HCT116 (cell line): ENCODE data around the gene FCHO2. TPM values are rescaled to one million over a fixed set of nuclear protein-coding genes. Genes with fewer than 3 reads are reported as not detected.

Source experiments
- ATAC-seq: fragments of 200-7000 bp; cut with Tn5 transposase; 2 replicates; pipeline ENCODE4 v1.9.1; 2020; ENCODE audit warnings: mild to moderate bottlenecking, moderate library complexity
- BruUV-seq: library from RNA; stranded (reverse); fragments of 400-500 nt; replicated peaks from 2 replicates; lab custom pipeline; 2021; lab: Mats Ljungman, UMichigan
- CTCF ChIA-PET: fragments of 300-600 bp; sonication (Branson Sonifier 250); formaldehyde crosslinking; loops from one replicate; lab custom pipeline; 2021; ENCODE audit warnings: antibody characterized with exemption; lab: Charles Lee
- POLR2A ChIA-PET: fragments of 300-600, 350-600 bp; sonication (Branson Sonifier 250); formaldehyde crosslinking; loops from one replicate; lab custom pipeline; 2021; ENCODE audit warnings: antibody characterized with exemption; lab: Charles Lee
- RAD21 ChIA-PET, 2 experiments: fragments of 300-600 bp; sonication (Branson Sonifier 250); formaldehyde crosslinking; loops; one replicate each; lab custom pipeline; 2023; ENCODE audit warnings: low total read pairs in 2 of 2; ENCODE audit not compliant: uncharacterized antibody in 2 of 2, unreplicated experiment in 2 of 2, low non-redundant PET in 1 of 2; lab: Charles Lee
- DNase-seq: peaks from one replicate; pipeline ENCODE4 v3.0.0-alpha.2; 2010; ENCODE audit warnings: low read depth, low spot score
- H2AFZ ChIP-seq: fragments of 200-600 bp; shearing (Covaris generic), sonication (generic); 2 replicates; pipeline ENCODE4 v1.6.1; 2017; ENCODE audit warnings: low read depth, mixed run types, mixed read lengths, antibody characterized with exemption, low read length; ENCODE audit not compliant: poor library complexity, severe bottlenecking
- H3K27ac ChIP-seq: 2 replicates; pipeline ENCODE4 v1.5.1; 2012; ENCODE audit warnings: low read depth, low read length
- H3K27me3 ChIP-seq: fragments of 200-600 bp; sonication (generic); 2 replicates; pipeline ENCODE4 v1.6.1; 2016; ENCODE audit warnings: mixed run types, low read length, mixed read lengths; ENCODE audit not compliant: insufficient read depth
- H3K36me3 ChIP-seq, 2 experiments: fragments of 200-500 bp in 1 of 2; fragments of 200-600 bp in 1 of 2; sonication (Bioruptor generic) in 1 of 2; sonication (generic) in 1 of 2; 2 replicates each; pipeline versions ENCODE4 v1.5.1 to v1.6.1; 2014 to 2016; ENCODE audit warnings: low read length in 2 of 2, inconsistent platforms in 1 of 2, mixed read lengths in 1 of 2, mixed run types in 1 of 2; ENCODE audit not compliant: insufficient read depth in 2 of 2, control insufficient read depth in 1 of 2
- H3K4me1 ChIP-seq, 2 experiments: fragments of 200-600 bp in 1 of 2; sonication (generic) in 1 of 2; 2 replicates each; pipeline versions ENCODE4 v1.5.1 to v1.6.1; 2012 to 2017; ENCODE audit warnings: low read length in 2 of 2, inconsistent platforms in 1 of 2, mild to moderate bottlenecking in 1 of 2, mixed read lengths in 1 of 2, mixed run types in 1 of 2, moderate library complexity in 1 of 2; ENCODE audit not compliant: insufficient read depth in 2 of 2, control insufficient read depth in 1 of 2
- H3K4me2 ChIP-seq: fragments of 200-600 bp; sonication (generic); 2 replicates; pipeline ENCODE4 v1.6.1; 2017; ENCODE audit warnings: mixed run types, low read length, mixed read lengths
- H3K4me3 ChIP-seq, 2 experiments: fragments of 200-600 bp in 1 of 2; sonication (generic) in 1 of 2; replicated peaks in 1 of 2; 2 replicates each; pipeline ENCODE4 v1.5.1; 2011 to 2016; ENCODE audit warnings: low read length in 2 of 2, control low read depth in 1 of 2, low read depth in 1 of 2, mild to moderate bottlenecking in 1 of 2, mixed read lengths in 1 of 2, mixed run types in 1 of 2
- H3K79me2 ChIP-seq: fragments of 200-600 bp; sonication (generic); 2 replicates; pipeline ENCODE4 v1.6.1; 2017; ENCODE audit warnings: mild to moderate bottlenecking, mixed run types, low read length, moderate library complexity, mixed read lengths; ENCODE audit not compliant: insufficient read depth
- H3K9ac ChIP-seq: fragments of 200-600 bp; sonication (generic); 2 replicates; pipeline ENCODE4 v1.6.1; 2016; ENCODE audit warnings: low read length, mixed read lengths
- H3K9me2 ChIP-seq: fragments of 200-600 bp; sonication (generic), shearing (Covaris generic); 2 replicates; pipeline ENCODE4 v1.6.1; 2017; ENCODE audit warnings: mixed run types, mild to moderate bottlenecking, moderate library complexity; ENCODE audit not compliant: insufficient read depth
- H3K9me3 ChIP-seq, 2 experiments: fragments of 200-500 bp in 1 of 2; fragments of 200-600 bp in 1 of 2; sonication (Bioruptor generic) in 1 of 2; sonication (generic) in 1 of 2; 2 replicates each; pipeline ENCODE4 v1.6.1; 2014 to 2017; ENCODE audit warnings: low read length in 2 of 2, mixed read lengths in 2 of 2, inconsistent platforms in 1 of 2, low read depth in 1 of 2, mild to moderate bottlenecking in 1 of 2, mixed run types in 1 of 2, moderate library complexity in 1 of 2; ENCODE audit not compliant: control insufficient read depth in 1 of 2, insufficient read depth in 1 of 2
- H4K20me1 ChIP-seq: fragments of 200-600 bp; sonication (generic), shearing (Covaris generic); 2 replicates; pipeline ENCODE4 v1.6.1; 2017; ENCODE audit warnings: mixed run types, mild to moderate bottlenecking, moderate library complexity; ENCODE audit not compliant: insufficient read depth
- CTCF ChIP-seq, 3 experiments: fragments of 200-600 bp in 1 of 3; sonication (generic) in 1 of 3; IDR thresholded peaks in 2 of 3; conservative IDR thresholded peaks in 1 of 3; 2 replicates each; pipeline ENCODE4 v1.5.1; 2012 to 2017; ENCODE audit warnings: low read depth in 2 of 3, low read length in 2 of 3, antibody characterized with exemption in 1 of 3, borderline replicate concordance in 1 of 3, control low read depth in 1 of 3, mild to moderate bottlenecking in 1 of 3, mixed read lengths in 1 of 3, mixed run types in 1 of 3, moderate library complexity in 1 of 3; ENCODE audit not compliant: insufficient read depth in 1 of 3
- MAX ChIP-seq: IDR thresholded peaks from 2 replicates; pipeline ENCODE4 v1.6.1; 2012
- REST ChIP-seq: IDR thresholded peaks from 2 replicates; pipeline ENCODE4 v1.6.1; 2012; ENCODE audit warnings: low read depth
- YY1 ChIP-seq: IDR thresholded peaks from 2 replicates; pipeline ENCODE4 v1.6.1; 2011; ENCODE audit warnings: low read length, low read depth, moderate library complexity, mild to moderate bottlenecking; ENCODE audit not compliant: insufficient replicate concordance; ENCODE audit errors: extremely low read depth
- intact Hi-C: fragments of 100-400 bp; cut with micrococcal nuclease; formaldehyde crosslinking; loops from 2 replicates; pipeline ENCODE4 v1.10.0; 2022
- total RNA-seq: library from RNA; stranded (reverse); gene quantifications from one replicate; pipeline ENCODE4 v1.2.1, GENCODE V29; 2021; ENCODE audit not compliant: unreplicated experiment

The FCHO2 gene
- total RNA-seq, 1 experiment from 2014 or later = 18.7 TPM

- intact Hi-C loops = no loop called here
- CTCF ChIA-PET = no interaction called here
Measured at GRCh38 chr5:72991394-72991793, 35.6 kb downstream of the FCHO2 start.

More at GRCh38 chr5:72991394-72991793, 35.6 kb downstream of the FCHO2 start:
- no TSS peak for BruUV-seq
- ATAC-seq (no peak), DNase-seq (no peak)
- Histone ChIP-seq H2AFZ (no peak overlapping the region), H3K9me2 (no peaks in the 10 kb centered on the region), H3K4me2 (no peak overlapping the region), H3K36me3 (0 out of 4 replicates have a peak, but pooled peaks cover 0 to 4% of the 10 kb centered on the region in 2 experiments), H3K9me3 (no peaks in the 10 kb centered on the region), H3K27ac (no peak overlapping the region), H3K27me3 (no peaks in the 10 kb centered on the region), H3K9ac (no peak overlapping the region), H3K4me1 (no peaks in the 10 kb centered on the region), H4K20me1 (no peaks in the 10 kb centered on the region), H3K4me3 (no peak overlapping the region), H3K79me2 (no peaks in the 10 kb centered on the region)
- no peak for TF ChIP-seq CTCF (IDR thresholded peaks at IDR 0.05 in 2 of 3, conservative IDR thresholded peaks at IDR 0.05 in 1 of 3; ENCODE audit: borderline replicate concordance in 1 of 3, insufficient read depth in 1 of 3, low read depth in 2 of 3, low read length in 2 of 3)
- TF ChIP-seq MAX = no peak
- TF ChIP-seq YY1 = no peak
- TF ChIP-seq REST = no peak
- ChIA-PET POLR2A (no interaction called here), RAD21 (no interaction called here)
